ENCODE data around the gene DRC1.

Gene DRC1

DNA sequence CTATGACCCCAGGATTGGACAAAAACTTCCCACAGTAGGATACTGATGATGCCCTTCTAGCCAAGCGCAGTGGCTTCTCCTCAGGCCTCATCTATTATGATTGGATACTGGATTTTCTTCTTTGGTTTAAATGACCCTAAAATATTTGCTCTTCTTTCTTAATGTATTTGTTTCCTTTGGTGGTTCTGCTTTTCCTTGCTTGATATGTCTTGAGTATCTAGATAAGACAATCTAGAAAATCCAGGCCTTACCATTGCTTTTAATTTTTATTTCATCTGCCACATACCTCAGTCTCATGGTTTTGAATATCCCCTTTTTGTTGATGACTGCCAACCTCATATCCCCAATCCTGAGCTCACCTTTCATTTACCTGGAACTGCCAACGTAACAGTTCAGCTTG is 40.6 kb downstream of the DRC1 start:
- TF ChIP-seq, protein P1, sequence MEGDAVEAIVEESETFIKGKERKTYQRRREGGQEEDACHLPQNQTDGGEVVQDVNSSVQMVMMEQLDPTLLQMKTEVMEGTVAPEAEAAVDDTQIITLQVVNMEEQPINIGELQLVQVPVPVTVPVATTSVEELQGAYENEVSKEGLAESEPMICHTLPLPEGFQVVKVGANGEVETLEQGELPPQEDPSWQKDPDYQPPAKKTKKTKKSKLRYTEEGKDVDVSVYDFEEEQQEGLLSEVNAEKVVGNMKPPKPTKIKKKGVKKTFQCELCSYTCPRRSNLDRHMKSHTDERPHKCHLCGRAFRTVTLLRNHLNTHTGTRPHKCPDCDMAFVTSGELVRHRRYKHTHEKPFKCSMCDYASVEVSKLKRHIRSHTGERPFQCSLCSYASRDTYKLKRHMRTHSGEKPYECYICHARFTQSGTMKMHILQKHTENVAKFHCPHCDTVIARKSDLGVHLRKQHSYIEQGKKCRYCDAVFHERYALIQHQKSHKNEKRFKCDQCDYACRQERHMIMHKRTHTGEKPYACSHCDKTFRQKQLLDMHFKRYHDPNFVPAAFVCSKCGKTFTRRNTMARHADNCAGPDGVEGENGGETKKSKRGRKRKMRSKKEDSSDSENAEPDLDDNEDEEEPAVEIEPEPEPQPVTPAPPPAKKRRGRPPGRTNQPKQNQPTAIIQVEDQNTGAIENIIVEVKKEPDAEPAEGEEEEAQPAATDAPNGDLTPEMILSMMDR (IDR thresholded peaks at IDR 0.05; ENCODE audit: insufficient read depth, low read depth, low read length, missing control alignments): no peak
- H3K4me3 ChIP-seq (ENCODE audit: low read depth, low read length): no peak overlapping the region
- no peak for DNase-seq (ENCODE audit: low read depth)

DNA sequence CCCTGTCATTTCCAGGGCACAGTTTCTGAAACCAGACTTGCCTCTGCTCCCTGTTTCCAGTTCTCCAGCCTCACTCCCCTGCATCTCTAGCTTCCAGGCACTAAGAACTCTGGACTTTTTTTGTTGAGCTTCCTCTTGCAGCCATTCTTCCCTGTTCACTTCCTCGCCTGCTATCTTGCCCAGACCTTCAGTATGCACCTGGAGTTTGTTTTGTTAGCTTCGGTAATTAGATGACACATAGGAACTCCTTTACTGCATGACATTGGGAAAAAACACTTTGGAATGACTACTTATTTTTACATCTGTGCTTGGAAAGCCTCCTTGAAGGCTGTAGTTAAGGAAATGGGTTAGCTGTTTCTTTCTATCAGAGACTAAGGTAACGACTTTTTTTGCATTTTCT is 41.0 kb downstream of the DRC1 start:
- TF ChIP-seq, protein P1 (IDR thresholded peaks at IDR 0.05; ENCODE audit: insufficient read depth, low read depth, low read length, missing control alignments): no peak
- H3K4me3 ChIP-seq (ENCODE audit: low read depth, low read length): no peak overlapping the region
- no peak for DNase-seq (ENCODE audit: low read depth)

DNA sequence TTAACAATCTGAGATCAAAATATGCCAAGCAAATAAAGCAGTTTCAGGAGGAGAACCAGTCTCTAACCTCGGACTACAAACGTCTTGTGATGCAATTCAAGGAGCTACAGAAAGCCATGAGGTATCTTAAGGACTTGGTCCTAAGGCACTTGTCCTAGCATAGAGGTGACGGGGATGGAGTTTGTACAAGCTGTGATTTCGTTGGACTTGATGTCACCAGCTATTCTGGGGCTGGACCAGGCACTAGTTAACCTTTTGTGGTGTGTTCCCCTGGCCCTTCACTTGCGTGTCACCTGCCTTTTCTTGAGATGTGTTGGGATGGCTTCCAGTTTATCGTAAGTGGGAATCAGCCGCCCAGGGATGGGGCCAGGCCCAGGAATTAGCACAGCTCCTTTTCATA is 42.5 kb downstream of the DRC1 start:
- TF ChIP-seq, protein P1 (IDR thresholded peaks at IDR 0.05; ENCODE audit: insufficient read depth, low read depth, low read length, missing control alignments): no peak
- H3K4me3 ChIP-seq (ENCODE audit: low read depth, low read length): no peak overlapping the region
- DNase-seq (ENCODE audit: low read depth): no peak

DNA sequence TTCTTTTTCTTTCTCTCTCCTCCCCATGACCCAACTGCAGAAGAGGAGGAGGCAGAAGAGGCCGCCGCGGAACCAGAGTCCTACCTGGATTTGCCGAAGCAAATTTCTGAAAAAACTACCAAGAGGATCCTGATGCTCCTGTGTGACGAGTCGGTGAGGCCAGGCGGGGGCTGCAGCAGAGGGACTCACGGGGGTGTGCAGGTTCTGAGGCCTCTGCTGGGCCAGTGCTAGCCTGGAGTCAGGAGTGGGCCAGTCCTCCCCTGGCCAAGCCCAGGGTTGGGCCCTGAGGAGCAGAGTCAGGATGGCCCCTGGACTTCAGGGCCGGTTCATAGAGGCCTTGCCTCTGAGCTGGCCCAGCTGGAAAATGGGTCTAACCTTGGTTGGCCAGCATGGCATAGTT is 46.9 kb downstream of the DRC1 start:
- TF ChIP-seq, protein P1 (IDR thresholded peaks at IDR 0.05; ENCODE audit: insufficient read depth, low read depth, low read length, missing control alignments): no peak
- no peak overlapping the region for H3K4me3 ChIP-seq (ENCODE audit: low read depth, low read length)
- DNase-seq (ENCODE audit: low read depth): no peak

GRCh38 chr2:26449278-26450030 is 47.7 kb downstream of the DRC1 start:
- no peak for DNase-seq (ENCODE audit: low read depth)
- TF ChIP-seq, protein P1 (IDR thresholded peaks at IDR 0.05; ENCODE audit: insufficient read depth, low read depth, low read length, missing control alignments): no peak
- H3K4me3 ChIP-seq (ENCODE audit: low read depth, low read length): no peak overlapping the region

DNA sequence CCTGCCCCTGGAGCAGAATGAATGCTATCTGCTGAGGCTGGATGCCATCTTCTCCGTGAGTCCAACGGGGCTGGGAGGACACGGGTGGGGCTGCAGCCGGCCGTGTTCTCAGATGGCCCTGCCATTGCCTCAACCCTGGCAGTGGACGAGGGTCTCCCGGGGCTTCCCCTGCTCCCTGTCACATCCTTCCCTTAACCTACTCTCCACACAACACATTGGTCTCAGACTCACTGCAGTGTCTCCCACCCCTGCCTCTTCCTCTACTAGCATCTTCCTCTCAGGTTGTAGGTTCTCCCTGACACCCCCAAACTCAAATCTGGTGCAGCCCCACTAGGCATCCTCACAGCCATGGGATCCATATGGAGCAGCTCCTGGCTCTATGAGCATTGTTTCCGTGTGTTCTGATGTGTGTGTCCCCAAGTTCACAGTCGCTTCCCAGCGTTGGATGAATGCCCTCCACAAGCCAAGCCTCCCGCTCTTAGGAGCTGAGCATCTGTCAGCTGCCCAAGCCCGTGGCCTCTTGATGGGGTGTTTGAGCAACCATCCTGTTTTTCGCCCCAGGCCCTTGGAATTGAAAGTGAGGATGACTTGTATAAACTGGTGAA is 48.4 kb downstream of the DRC1 start:
- no peak for DNase-seq (ENCODE audit: low read depth)
- TF ChIP-seq, protein P1 (IDR thresholded peaks at IDR 0.05; ENCODE audit: insufficient read depth, low read depth, low read length, missing control alignments): no peak
- H3K4me3 ChIP-seq (ENCODE audit: low read depth, low read length): no peak overlapping the region
